ENCODE measurements around the gene CD300LD. TPM values are rescaled to one million over a fixed set of nuclear protein-coding genes. Genes with fewer than 3 reads are reported as not detected.

CD300LD gene
- total RNA-seq, 2 experiments from 2014 or later = not detected

DNA sequence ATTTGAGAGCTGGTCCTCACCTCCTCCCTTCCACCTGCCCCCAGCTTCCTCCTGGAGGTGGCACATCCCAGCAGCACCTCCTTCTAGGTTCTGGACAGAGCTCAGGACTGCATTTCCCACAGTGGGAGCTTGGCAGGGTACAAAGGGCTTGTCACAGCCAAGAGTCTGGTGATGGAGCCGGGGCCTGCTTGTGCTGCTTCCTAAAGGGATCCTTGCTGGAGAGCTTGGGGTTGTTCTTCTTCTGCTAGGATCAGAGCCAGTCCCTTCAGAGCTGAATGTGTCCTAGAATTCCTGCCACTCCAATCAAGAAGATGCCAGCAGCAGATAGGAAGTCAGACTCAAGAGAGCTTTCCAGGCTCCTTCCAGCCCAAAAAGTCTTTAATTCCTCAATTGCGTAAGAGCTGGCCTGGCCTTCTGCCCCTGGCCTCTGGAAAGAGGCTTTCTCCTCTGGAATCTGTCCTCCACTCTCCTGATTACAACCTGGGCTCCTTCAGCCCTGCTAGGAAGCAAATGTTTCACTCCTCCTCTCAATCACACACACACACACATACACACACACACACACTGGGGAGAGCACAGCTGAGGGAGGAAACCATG is 27.1 kb upstream of the CD300LD start:
- Mint-ChIP-seq H3K4me1 (no peaks in the 10 kb centered on the region), H3K36me3 (no peaks in the 10 kb centered on the region), H3K27ac (no peak overlapping the region), H3K27me3 (peaks cover 68% of the 10 kb centered on the region), H3K9me3 (no peaks in the 10 kb centered on the region), H3K4me3 (no peak overlapping the region)
- DNase-seq = no peak

DNA sequence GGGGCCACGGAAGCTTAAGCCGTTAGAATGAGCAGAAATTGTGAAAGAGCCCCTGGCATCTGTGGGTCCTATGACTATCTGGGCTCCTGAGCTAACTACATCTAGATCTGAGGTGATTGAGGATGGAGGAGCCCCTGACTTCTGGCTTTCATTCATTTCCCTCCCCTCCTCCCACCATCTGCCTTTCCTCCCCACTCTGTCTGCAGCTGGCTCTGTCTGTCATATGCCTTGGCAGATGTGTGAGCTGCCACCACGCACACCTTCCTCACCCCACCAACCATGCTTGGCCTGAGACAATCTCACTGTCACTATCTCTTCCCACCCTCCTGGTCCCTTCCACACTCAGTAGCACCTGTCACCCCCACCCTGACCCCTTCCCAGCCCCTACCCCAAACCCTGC is 26.4 kb upstream of the CD300LD start:
- H3K36me3 Mint-ChIP-seq = no peaks in the 10 kb centered on the region
- H3K4me3 Mint-ChIP-seq = no peak overlapping the region
- H3K4me1 Mint-ChIP-seq = no peaks in the 10 kb centered on the region
- peaks cover 63% of the 10 kb centered on the region for H3K27me3 Mint-ChIP-seq
- no peaks in the 10 kb centered on the region for H3K9me3 Mint-ChIP-seq
- DNase-seq = no peak
- no peak overlapping the region for H3K27ac Mint-ChIP-seq

DNA sequence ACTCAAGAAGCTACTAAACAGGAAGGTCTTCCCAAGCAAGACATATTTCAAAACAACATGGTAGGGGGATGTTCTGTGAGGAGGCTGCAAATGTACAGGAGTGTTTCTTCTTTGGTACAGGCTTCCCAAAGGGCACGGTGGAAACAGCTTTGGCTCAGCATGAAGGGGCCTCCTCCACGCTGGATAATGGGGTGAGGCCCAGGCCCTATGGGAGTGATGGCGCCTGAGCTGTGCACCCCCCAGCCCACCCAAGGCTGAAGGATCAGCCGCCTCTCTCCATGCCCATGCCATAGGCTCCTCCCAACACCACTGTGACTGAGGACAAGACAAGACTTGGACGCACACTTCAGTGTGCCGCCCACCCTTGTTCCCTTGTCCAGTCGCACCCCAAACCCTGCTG is 24.6 kb upstream of the CD300LD start:
- Mint-ChIP-seq H3K9me3 (no peaks in the 10 kb centered on the region), H3K4me3 (no peak overlapping the region), H3K4me1 (peaks cover 6% of the 10 kb centered on the region), H3K27me3 (peaks cover 48% of the 10 kb centered on the region), H3K27ac (no peak overlapping the region), H3K36me3 (no peaks in the 10 kb centered on the region)
- no peak for DNase-seq

DNA sequence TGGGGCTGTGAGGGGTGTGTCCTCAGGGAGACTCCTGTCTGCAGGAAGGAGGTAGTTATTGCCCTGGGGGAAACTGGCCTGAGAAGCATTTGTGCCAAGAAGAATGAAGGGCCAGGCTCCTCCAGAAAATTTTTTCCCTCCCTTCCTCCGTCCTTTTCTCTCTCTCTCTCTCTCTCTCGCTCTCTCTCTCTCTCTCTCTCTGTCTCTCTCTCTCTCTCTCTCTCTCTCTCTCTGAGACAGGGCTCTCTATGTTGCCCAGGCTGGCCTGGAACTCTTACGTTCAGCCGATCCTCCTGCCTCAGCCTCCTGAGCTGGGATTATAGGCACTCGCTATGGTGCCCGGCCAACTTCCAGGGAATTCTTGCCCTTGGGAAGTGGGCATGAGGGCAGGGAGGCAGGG is 20.0 kb upstream of the CD300LD start:
- Mint-ChIP-seq H3K4me1 (peaks cover 6% of the 10 kb centered on the region), H3K4me3 (no peak overlapping the region), H3K36me3 (no peaks in the 10 kb centered on the region), H3K9me3 (no peaks in the 10 kb centered on the region), H3K27ac (no peak overlapping the region), H3K27me3 (peaks cover 24% of the 10 kb centered on the region)
- no peak for DNase-seq

DNA sequence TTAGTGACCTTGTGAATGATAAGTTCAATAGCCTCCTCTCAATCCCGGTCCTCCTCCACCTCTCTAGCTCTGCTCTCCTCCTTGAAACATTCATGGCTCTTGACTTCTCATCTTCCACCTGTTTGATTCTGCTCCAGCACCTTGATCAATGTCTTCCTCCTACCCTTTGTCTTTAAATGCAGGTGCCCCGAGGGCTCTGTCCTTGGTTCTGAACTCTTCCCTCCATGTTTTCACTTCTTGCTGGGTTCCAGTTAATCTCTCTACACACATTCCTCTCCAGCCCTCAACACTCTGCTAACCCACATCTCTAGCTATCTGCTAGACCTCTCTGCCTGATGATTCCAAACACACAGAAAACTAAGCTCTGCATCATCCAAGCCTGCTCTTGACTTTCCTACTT is 18.0 kb upstream of the CD300LD start:
- Mint-ChIP-seq H3K27ac (no peak overlapping the region), H3K36me3 (no peaks in the 10 kb centered on the region), H3K9me3 (no peaks in the 10 kb centered on the region), H3K4me3 (no peak overlapping the region), H3K27me3 (peaks cover 6% of the 10 kb centered on the region), H3K4me1 (peaks cover 6% of the 10 kb centered on the region)
- no peak for DNase-seq

DNA sequence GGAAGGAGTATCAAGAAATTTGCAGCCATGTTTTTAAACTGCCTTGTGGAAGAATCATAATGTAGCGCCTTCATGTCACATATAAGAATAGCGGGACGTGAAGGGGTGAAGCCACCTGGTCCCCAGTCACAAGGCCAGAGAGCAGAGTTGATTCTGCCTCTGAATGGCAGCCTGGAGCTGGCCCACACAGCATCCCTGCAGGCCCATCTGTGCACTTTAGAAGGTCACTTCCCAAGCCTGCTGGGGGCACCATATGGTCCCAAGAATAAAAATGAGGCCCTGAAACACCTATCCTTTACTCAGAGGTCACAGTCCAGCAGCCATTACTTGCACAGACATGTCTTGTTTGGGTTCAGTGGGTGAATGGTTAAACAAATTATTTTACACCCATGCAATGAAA is 16.4 kb upstream of the CD300LD start:
- Mint-ChIP-seq H3K4me1 (peaks cover 11% of the 10 kb centered on the region), H3K27ac (no peak overlapping the region), H3K36me3 (no peaks in the 10 kb centered on the region)

DNA sequence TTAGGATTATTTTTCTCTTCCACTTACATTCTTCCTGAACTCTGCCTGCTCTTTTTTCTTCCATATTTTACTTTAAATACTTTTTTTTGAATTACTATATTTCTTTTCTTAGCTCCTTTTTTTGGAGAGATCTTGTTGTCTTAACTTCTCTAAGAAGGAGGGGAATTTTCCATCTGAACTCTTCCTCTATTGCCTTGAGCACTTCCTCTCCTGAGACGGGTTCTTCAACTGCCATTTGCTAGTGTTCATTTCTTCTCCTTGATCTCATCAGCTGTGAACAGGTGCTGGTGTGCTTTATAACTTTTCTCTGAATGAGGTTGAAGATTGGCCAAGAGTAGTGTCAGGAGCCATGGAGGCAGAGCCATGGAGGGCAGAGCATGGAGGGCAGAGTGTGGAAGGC is 15.1 kb upstream of the CD300LD start:
- no peak overlapping the region for H3K4me3 Mint-ChIP-seq
- no peaks in the 10 kb centered on the region for H3K36me3 Mint-ChIP-seq
- no peaks in the 10 kb centered on the region for H3K9me3 Mint-ChIP-seq
- H3K27me3 Mint-ChIP-seq = no peaks in the 10 kb centered on the region
- no peak for DNase-seq
- H3K27ac Mint-ChIP-seq = no peak overlapping the region
- H3K4me1 Mint-ChIP-seq = peaks cover 7% of the 10 kb centered on the region

More for the DNA sequence above, 16.4 kb upstream of the CD300LD start:
- no peak for DNase-seq
- Mint-ChIP-seq H3K9me3 (no peaks in the 10 kb centered on the region), H3K4me3 (no peak overlapping the region), H3K27me3 (no peaks in the 10 kb centered on the region)

DNA sequence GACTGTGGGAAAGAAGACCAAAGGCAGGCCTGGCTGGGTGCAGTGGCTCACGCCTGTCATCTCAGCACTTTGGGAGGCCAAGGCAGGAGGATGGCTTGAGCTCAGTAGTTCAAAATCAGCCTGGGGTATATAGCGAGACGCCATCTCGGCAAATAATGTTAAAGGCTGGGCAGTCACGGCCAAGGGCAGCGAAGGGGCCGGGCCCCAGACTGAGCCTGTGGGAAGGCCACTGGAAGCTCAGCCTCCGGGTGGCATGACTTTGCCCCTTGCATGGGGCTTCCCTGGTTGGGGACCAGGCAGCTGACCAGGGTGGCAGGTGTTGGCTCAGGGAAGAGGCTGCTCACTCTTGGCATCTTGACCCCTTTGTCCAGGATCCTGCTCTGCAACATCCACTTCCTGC is 14.0 kb upstream of the CD300LD start:
- Mint-ChIP-seq H3K36me3 (no peaks in the 10 kb centered on the region), H3K4me3 (no peak overlapping the region), H3K27me3 (peaks cover 3% of the 10 kb centered on the region), H3K4me1 (peaks cover 7% of the 10 kb centered on the region), H3K27ac (no peak overlapping the region), H3K9me3 (no peaks in the 10 kb centered on the region)
- no peak for DNase-seq

DNA sequence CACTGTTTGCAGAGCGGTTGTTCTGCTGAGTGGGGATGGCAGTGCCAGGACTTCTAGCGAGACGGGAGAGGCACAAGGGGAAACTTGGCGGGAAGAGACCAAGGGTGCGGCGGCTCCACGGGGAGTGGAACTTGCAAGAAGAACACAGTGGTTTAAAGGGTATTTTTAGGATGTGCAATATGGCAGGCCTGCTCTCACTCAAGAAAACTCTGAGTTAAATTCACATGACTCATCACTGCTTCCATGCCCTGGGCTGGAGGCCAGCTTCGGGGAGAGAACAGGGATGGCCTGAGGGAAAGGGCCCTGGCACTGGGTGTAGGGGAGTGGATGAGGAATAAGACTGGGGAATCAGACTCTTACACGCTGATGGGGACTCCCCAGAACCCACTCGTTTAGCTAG is 13.3 kb upstream of the CD300LD start:
- peaks cover 7% of the 10 kb centered on the region for H3K4me1 Mint-ChIP-seq
- H3K9me3 Mint-ChIP-seq = no peaks in the 10 kb centered on the region
- peaks cover 3% of the 10 kb centered on the region for H3K27me3 Mint-ChIP-seq
- no peak for DNase-seq
- H3K4me3 Mint-ChIP-seq = no peak overlapping the region
- H3K27ac Mint-ChIP-seq = no peak overlapping the region
- H3K36me3 Mint-ChIP-seq = no peaks in the 10 kb centered on the region

DNA sequence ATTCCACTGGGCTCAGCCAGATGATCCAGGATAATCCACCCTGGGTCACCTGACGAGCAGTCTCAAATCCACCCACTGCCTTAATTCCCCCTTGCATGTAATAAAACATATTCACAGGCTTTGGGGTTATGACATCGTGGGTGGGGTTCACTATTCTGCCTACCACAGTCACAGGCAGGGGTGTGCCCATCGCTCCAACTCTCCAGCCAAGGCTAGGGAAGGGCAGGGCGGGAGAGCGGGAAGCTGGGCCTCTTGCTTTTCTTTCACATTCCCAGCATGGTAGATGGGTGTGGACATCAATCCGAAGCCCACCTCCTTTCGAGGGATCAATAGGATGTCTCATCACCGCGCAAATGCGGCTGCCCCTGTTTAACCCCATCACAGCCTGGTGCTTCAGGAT is 12.7 kb upstream of the CD300LD start:
- Mint-ChIP-seq H3K27ac (no peak overlapping the region), H3K9me3 (no peaks in the 10 kb centered on the region), H3K36me3 (no peaks in the 10 kb centered on the region), H3K4me3 (no peak overlapping the region), H3K27me3 (peaks cover 4% of the 10 kb centered on the region), H3K4me1 (peaks cover 7% of the 10 kb centered on the region)
- no peak for DNase-seq

DNA sequence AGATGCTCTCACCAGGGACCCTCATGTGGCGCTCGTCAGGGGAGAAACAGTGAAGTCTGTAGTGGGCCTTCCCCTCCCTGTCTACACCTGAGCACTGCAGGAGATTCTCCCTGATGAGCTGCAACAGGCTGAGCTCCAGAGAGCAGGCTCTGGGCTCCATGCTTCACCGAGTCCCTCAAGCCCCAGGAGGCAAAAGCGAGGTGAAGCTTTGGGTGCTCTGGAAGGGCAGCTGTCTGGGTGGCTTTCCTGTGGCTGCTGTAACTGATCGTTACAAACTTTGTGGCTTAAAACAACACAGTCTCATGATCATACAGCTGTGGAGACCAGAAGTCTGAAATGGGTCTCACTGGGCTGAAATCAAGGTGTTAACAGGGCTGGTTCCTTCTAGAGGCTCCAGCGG is 12.1 kb upstream of the CD300LD start:
- Mint-ChIP-seq H3K4me3 (no peak overlapping the region), H3K27ac (no peak overlapping the region), H3K9me3 (no peaks in the 10 kb centered on the region), H3K36me3 (no peaks in the 10 kb centered on the region), H3K4me1 (peaks cover 7% of the 10 kb centered on the region), H3K27me3 (peaks cover 9% of the 10 kb centered on the region)
- DNase-seq = no peak

DNA sequence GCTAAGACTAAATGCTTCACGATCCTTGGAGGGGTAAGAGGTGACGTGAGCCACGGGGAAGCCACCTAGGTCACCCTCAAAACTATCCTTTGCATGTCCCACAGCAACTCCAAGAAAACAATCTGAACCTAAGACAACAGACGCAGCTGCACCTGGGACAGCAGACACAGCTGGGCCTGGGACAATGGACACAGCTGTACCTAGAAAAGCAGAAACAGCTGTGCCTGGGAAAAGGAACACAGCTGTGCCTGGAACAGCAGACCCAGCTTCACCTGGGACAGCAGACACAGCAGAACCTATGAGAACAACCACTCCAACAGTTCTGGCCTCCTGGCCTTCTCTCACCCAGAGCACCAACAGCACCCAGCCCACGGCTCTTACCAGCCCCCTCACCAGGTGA is 11.7 kb upstream of the CD300LD start:
- Mint-ChIP-seq H3K36me3 (no peaks in the 10 kb centered on the region), H3K27ac (no peak overlapping the region), H3K27me3 (peaks cover 11% of the 10 kb centered on the region), H3K9me3 (no peaks in the 10 kb centered on the region), H3K4me3 (no peak overlapping the region), H3K4me1 (peaks cover 9% of the 10 kb centered on the region)
- no peak for DNase-seq

DNA sequence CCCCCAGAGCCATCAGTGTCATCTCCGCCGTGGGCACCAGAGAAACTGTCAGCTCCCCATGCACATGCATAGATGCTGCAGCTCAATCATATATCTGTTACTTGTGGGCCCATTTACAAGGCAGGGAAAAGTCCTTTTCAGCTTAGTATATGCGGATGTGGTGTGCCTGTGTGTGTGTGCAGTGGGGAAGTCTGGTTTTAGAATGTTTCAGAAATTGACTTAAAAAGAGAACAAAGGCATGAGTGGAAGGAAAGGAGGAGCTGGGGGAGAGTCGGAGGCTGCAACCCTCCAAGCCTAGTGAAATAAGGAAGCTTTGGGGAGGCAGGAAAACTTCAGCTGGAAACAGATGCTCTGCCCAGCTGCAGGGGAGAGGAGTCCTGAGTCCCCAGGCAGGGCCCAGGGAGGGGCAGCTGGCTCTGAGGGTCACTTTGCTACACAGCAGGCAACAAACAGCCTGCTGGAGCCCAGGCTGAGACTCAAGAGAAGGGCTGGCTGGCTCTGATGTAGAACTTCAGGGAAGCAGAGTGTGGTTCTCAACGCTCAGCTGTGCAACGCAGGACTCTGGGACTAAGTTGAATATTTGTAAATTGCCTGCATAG is 11.1 kb upstream of the CD300LD start:
- H3K36me3 Mint-ChIP-seq = no peaks in the 10 kb centered on the region
- H3K27ac Mint-ChIP-seq = no peak overlapping the region
- H3K9me3 Mint-ChIP-seq = no peaks in the 10 kb centered on the region
- no peak overlapping the region for H3K4me3 Mint-ChIP-seq
- DNase-seq = no peak
- H3K4me1 Mint-ChIP-seq = peaks cover 13% of the 10 kb centered on the region
- peaks cover 12% of the 10 kb centered on the region for H3K27me3 Mint-ChIP-seq

DNA sequence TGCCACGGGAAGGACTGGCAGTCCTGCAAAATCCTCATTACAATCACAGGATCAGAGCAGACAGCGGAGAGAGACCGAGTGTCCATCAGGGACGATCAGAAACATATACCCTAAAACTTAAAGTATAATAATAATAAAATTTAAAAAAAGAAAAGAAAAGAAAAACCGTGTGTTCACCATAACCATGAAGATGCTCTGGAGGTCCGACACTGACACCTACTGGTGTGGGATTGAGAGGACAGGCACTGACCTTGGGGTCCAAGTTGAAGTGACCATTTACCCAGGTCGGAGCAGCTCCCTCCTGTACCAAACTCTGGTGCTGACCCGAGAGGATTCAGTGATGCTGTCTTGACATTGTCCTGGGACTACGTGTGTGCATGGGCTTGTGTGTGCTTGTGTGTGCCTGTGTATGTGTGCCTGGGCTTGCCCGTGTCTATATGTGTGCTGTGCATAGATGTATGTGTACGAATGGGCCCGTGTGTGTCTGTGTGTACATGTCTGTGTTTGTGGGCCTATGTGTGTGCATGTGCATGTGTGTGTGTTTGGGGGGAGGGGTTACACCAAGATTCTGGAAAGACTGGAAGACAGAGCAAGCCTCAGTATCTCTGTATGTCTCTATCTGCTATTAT is 10.0 kb upstream of the CD300LD start:
- no peaks in the 10 kb centered on the region for H3K36me3 Mint-ChIP-seq
- peak; percentile 30 for DNase-seq
- peaks cover 13% of the 10 kb centered on the region for H3K4me1 Mint-ChIP-seq
- H3K27me3 Mint-ChIP-seq = peaks cover 12% of the 10 kb centered on the region
- no peak overlapping the region for H3K4me3 Mint-ChIP-seq
- H3K27ac Mint-ChIP-seq = no peak overlapping the region
- H3K9me3 Mint-ChIP-seq = no peaks in the 10 kb centered on the region

DNA sequence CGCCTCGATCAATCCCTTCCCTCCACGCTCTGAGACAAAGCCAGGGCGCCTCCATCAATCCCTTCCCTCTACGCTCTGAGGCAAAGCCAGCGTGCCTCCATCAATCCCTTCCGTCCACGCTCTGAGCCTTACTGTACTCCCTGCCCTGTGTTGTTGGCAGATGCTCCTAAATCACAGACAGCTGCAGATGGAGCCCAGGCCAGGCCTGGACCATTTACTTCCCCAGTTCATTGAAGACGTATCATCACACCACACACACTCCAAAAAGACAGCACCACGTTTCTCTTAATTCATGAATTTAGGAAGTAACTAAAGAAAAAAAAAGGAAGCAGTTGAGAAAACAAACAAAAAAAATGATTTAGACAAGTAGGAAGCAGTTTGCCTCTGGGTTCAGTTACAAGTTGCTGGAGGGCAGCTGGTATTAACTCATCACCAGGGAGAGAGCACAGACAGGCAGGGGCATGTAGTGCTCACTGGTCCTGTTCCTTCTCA is 7.4 kb upstream of the CD300LD start:
- Mint-ChIP-seq H3K27me3 (peaks cover 12% of the 10 kb centered on the region), H3K36me3 (no peaks in the 10 kb centered on the region), H3K4me1 (peaks cover 13% of the 10 kb centered on the region), H3K9me3 (no peaks in the 10 kb centered on the region), H3K4me3 (no peak overlapping the region), H3K27ac (no peak overlapping the region)
- no peak for DNase-seq

DNA sequence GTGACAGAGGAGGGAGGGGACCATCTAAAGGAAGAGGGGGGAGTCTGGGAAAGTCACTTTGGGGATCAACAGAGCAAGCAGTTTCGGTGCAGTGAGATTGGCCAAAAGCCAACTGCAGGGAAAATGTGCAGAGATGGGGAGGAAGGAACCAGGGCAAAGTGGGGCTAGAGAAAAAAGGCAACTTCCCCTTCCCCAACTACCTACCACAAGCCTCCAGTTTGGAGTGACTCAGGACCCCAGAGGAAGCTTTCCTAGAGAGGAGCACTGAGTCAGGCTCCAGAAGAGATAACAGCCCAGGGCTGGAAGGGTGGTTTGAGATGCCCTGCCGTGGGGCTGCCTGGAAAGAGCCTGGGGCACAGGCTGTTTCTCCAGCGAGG is 6.9 kb upstream of the CD300LD start:
- H3K27me3 Mint-ChIP-seq = peaks cover 12% of the 10 kb centered on the region
- peaks cover 13% of the 10 kb centered on the region for H3K4me1 Mint-ChIP-seq
- no peaks in the 10 kb centered on the region for H3K9me3 Mint-ChIP-seq
- no peak overlapping the region for H3K27ac Mint-ChIP-seq
- no peaks in the 10 kb centered on the region for H3K36me3 Mint-ChIP-seq
- no peak for DNase-seq
- no peak overlapping the region for H3K4me3 Mint-ChIP-seq
